Measurements from ENCODE around the gene DPYD.

GRCh38 chr1:97038410-97038809 is 882.4 kb downstream of the DPYD start:
- TF ChIP-seq CTCF (IDR thresholded peaks at IDR 0.05; ENCODE audit: insufficient read depth, low read length, poor library complexity, severe bottlenecking) (no peak), EZH2phosphoT487 (conservative IDR thresholded peaks at IDR 0.05; ENCODE audit: low read length) (no peak)

Data from SU-DHL-6 (cell line).